GM20431 (cell line): ENCODE results near the gene RSAD2.
"Not testable (repeated sequence)": the region's sequence is repeated elsewhere in the genome, so short reads cannot be mapped to it uniquely, and the experiment has no call there.

ENCODE experiments used
- in situ Hi-C: fragments of 300-500 bp; cut with MseI, MboI; formaldehyde crosslinking; loops from one replicate; pipeline ENCODE4 v1.15.0; 2020; ENCODE audit warnings: low sequenced_read_pairs; ENCODE audit not compliant: unreplicated experiment

The RSAD2 gene

GRCh38 chr2:6877402-6878304, at the start of gene RSAD2:
Gene RSAD2 (plus strand): TSS chr2:6877777. CDS start chr2:6877801, 24 bp downstream.
- in situ Hi-C loops = no loop called here

- in situ Hi-C loops = no loop called here
Observed at GRCh38 chr2:6828299-6828584, 49.3 kb upstream of the RSAD2 start.

GRCh38 chr2:6831229-6831628, 46.3 kb upstream of the RSAD2 start:
- in situ Hi-C loops = no loop called here

- in situ Hi-C loops = no loop called here
Observed at GRCh38 chr2:6832596-6833299, 44.8 kb upstream of the RSAD2 start.

- in situ Hi-C loops = no loop called here
Observed at GRCh38 chr2:6833300-6833604, 44.3 kb upstream of the RSAD2 start.

GRCh38 chr2:6834163-6834562, 43.4 kb upstream of the RSAD2 start:
- in situ Hi-C loops = no loop called here

GRCh38 chr2:6835467-6835866, 42.1 kb upstream of the RSAD2 start:
- in situ Hi-C loops = no loop called here

GRCh38 chr2:6838673-6839319, 38.8 kb upstream of the RSAD2 start:
- in situ Hi-C loops = no loop called here

- in situ Hi-C loops = no loop called here
Observed at GRCh38 chr2:6841537-6842287, 35.9 kb upstream of the RSAD2 start.

GRCh38 chr2:6845312-6845711, 32.3 kb upstream of the RSAD2 start:
- in situ Hi-C loops = no loop called here

GRCh38 chr2:6845903-6846302, 31.7 kb upstream of the RSAD2 start:
- in situ Hi-C loops = no loop called here

- in situ Hi-C loops = no loop called here
Observed at GRCh38 chr2:6846540-6846939, 31.0 kb upstream of the RSAD2 start.

- in situ Hi-C loops = no loop called here
Observed at GRCh38 chr2:6846967-6847681, 30.5 kb upstream of the RSAD2 start.

GRCh38 chr2:6852195-6852594, 25.4 kb upstream of the RSAD2 start:
- in situ Hi-C loops = no loop called here

GRCh38 chr2:6854416-6854815, 23.2 kb upstream of the RSAD2 start:
- in situ Hi-C loops = no loop called here

GRCh38 chr2:6855860-6856547, 21.6 kb upstream of the RSAD2 start:
- in situ Hi-C loops = no loop called here

GRCh38 chr2:6856548-6856920, 21.0 kb upstream of the RSAD2 start:
- in situ Hi-C loops = no loop called here

GRCh38 chr2:6858466-6859027, 19.0 kb upstream of the RSAD2 start:
- in situ Hi-C loops = not testable (repeated sequence)

GRCh38 chr2:6860296-6860695, 17.3 kb upstream of the RSAD2 start:
- in situ Hi-C loops = no loop called here
